Left kidney (tissue), 2 donors: ENCODE data around the gene SOCS3. TPM values are rescaled to one million over a fixed set of nuclear protein-coding genes. Genes with fewer than 3 reads are reported as not detected.

Source experiments
- DNase-seq: peaks from one replicate; pipeline ENCODE4 v3.0.0-alpha.2; 2013
- polyA plus RNA-seq: library from polyadenylated mRNA; unstranded; fragments of 120-200 nt; gene quantifications from one replicate; pipeline ENCODE4 v1.2.1, GENCODE V29; 2013; ENCODE audit not compliant: insufficient read length

Gene SOCS3
- polyA plus RNA-seq, 1 donor, result 12.1 TPM

- DNase-seq, result no peak
Observed at GRCh38 chr17:78351449-78352006, 8.3 kb downstream of the SOCS3 start.

- no peak for DNase-seq
Observed at GRCh38 chr17:78349891-78350642, 9.8 kb downstream of the SOCS3 start.

- DNase-seq, result no peak
Observed at GRCh38 chr17:78348055-78348770, 11.7 kb downstream of the SOCS3 start.

- DNase-seq, result no peak
Observed at GRCh38 chr17:78347453-78347852, 12.4 kb downstream of the SOCS3 start.

GRCh38 chr17:78346605-78347250 lies 13.1 kb downstream of the SOCS3 start:
- DNase-seq, result no peak

GRCh38 chr17:78345791-78346494 lies 13.9 kb downstream of the SOCS3 start:
- no peak for DNase-seq

- DNase-seq, result no peak
Observed at GRCh38 chr17:78345172-78345571, 14.7 kb downstream of the SOCS3 start.

- no peak for DNase-seq
Observed at GRCh38 chr17:78344666-78345065, 15.2 kb downstream of the SOCS3 start.

GRCh38 chr17:78343543-78344201 lies 16.2 kb downstream of the SOCS3 start:
- DNase-seq, result no peak

- no peak for DNase-seq
Observed at GRCh38 chr17:78343187-78343542, 16.7 kb downstream of the SOCS3 start.

- no peak for DNase-seq
Observed at GRCh38 chr17:78342449-78343186, 17.3 kb downstream of the SOCS3 start.

GRCh38 chr17:78341559-78342448 lies 18.1 kb downstream of the SOCS3 start:
- DNase-seq, result no peak

GRCh38 chr17:78340183-78340955 lies 19.5 kb downstream of the SOCS3 start:
- no peak for DNase-seq

- no peak for DNase-seq
Observed at GRCh38 chr17:78338486-78339259, 21.2 kb downstream of the SOCS3 start.

- DNase-seq, result no peak
Observed at GRCh38 chr17:78337244-78338109, 22.4 kb downstream of the SOCS3 start.

GRCh38 chr17:78335209-78335608 lies 24.7 kb downstream of the SOCS3 start:
- DNase-seq, result no peak

- DNase-seq, result no peak
Observed at GRCh38 chr17:78332991-78333390, 26.9 kb downstream of the SOCS3 start.
